WTC11 (cell line): ENCODE data around the gene SCNN1B. TPM values are rescaled to one million over a fixed set of nuclear protein-coding genes. Genes with fewer than 3 reads are reported as not detected.
A peak's percentile ranks its signal among the peaks of the same experiment; 100 is the strongest.

ENCODE experiments used
- ATAC-seq: fragments of 200-7000 bp; cut with Tn5 transposase; 2 replicates; pipeline ENCODE4 v1.10.0; 2021; ENCODE audit warnings: mild to moderate bottlenecking, moderate library complexity
- CTCF ChIA-PET: fragments of 300-600 bp; sonication (Branson Sonifier 250); formaldehyde crosslinking; loops from one replicate; lab custom pipeline; 2021; ENCODE audit warnings: antibody characterized with exemption; lab: Charles Lee
- POLR2A ChIA-PET: fragments of 350-600 bp; sonication (Branson Sonifier 250); formaldehyde crosslinking; loops from one replicate; lab custom pipeline; 2021; ENCODE audit warnings: antibody characterized with exemption; lab: Charles Lee
- DNase-seq: peaks from one replicate; pipeline ENCODE4 v3.0.0; 2021; ENCODE audit warnings: low spot score
- H3K27ac Mint-ChIP-seq: 2 replicates; pipeline ENCODE4 v1.8.0; 2021; ENCODE audit warnings: mixed read lengths
- H3K27me3 Mint-ChIP-seq: 2 replicates; pipeline ENCODE4 v1.8.0; 2021; ENCODE audit warnings: low read depth, mild to moderate bottlenecking, moderate library complexity, mixed read lengths
- H3K36me3 Mint-ChIP-seq: 2 replicates; pipeline ENCODE4 v1.8.0; 2021; ENCODE audit warnings: mixed read lengths
- H3K4me1 Mint-ChIP-seq: 2 replicates; pipeline ENCODE4 v1.8.0; 2022; ENCODE audit warnings: mixed read lengths
- H3K4me3 Mint-ChIP-seq: 2 replicates; pipeline ENCODE4 v1.8.0; 2021; ENCODE audit warnings: mild to moderate bottlenecking, moderate library complexity, mixed read lengths
- H3K9me3 Mint-ChIP-seq: 2 replicates; pipeline ENCODE4 v1.8.0; 2021; ENCODE audit warnings: mixed read lengths
- CREM ChIP-seq: sonication (generic); formaldehyde crosslinking; IDR thresholded peaks from 2 replicates; pipeline ENCODE4 v1.8.1; 2022; ENCODE audit warnings: mild to moderate bottlenecking, missing genetic modification reagents, moderate library complexity
- FOXK1 ChIP-seq: sonication (generic); formaldehyde crosslinking; IDR thresholded peaks from 2 replicates; pipeline ENCODE4 v1.8.0; 2022; ENCODE audit warnings: mild to moderate bottlenecking, moderate library complexity, missing genetic modification reagents
- GTF2I ChIP-seq: fragments of 250-450 bp; sonication (Bioruptor Pico); conservative IDR thresholded peaks from 2 replicates; pipeline ENCODE4 v1.4.0; 2021; ENCODE audit warnings: mild to moderate bottlenecking
- JUN ChIP-seq: sonication (generic); formaldehyde crosslinking; IDR thresholded peaks from 2 replicates; pipeline ENCODE4 v1.8.0; 2023; ENCODE audit warnings: mild to moderate bottlenecking, missing genetic modification reagents
- PRDM15 ChIP-seq: sonication (generic); formaldehyde crosslinking; IDR thresholded peaks from 2 replicates; pipeline ENCODE4 v1.8.0; 2022; ENCODE audit warnings: missing genetic modification reagents
- TEAD4 ChIP-seq: sonication (generic); formaldehyde crosslinking; IDR thresholded peaks from 2 replicates; pipeline ENCODE4 v1.8.0; 2022; ENCODE audit warnings: mild to moderate bottlenecking, missing genetic modification reagents
- ZNF423 ChIP-seq: fragments of 250-450 bp; sonication (Bioruptor Pico); IDR thresholded peaks from 2 replicates; pipeline ENCODE4 v2.1.2; 2022; ENCODE audit warnings: mild to moderate bottlenecking, moderate library complexity
- total RNA-seq: library from RNA; stranded (reverse); gene quantifications from 3 replicates; pipeline ENCODE4 v1.2.3, GENCODE V29; 2021
- TF ChIP-seq, protein P1 (sequence below): sonication (generic); formaldehyde crosslinking; conservative IDR thresholded peaks from 2 replicates; pipeline ENCODE4 v1.8.1; 2023; ENCODE audit warnings: mild to moderate bottlenecking, low read depth, missing genetic modification reagents, moderate library complexity
- TF ChIP-seq, protein P2 (sequence below): sonication (generic); formaldehyde crosslinking; IDR thresholded peaks from 2 replicates; pipeline ENCODE4 v1.8.1; 2022; ENCODE audit warnings: low read depth, missing genetic modification reagents, borderline replicate concordance
- TF ChIP-seq, protein P3 (sequence below): sonication (generic); formaldehyde crosslinking; IDR thresholded peaks from 2 replicates; pipeline ENCODE4 v1.8.1; 2023; ENCODE audit warnings: mild to moderate bottlenecking, moderate library complexity, missing genetic modification reagents
- TF ChIP-seq, protein P4 (sequence below): sonication (generic); formaldehyde crosslinking; IDR thresholded peaks from 2 replicates; pipeline ENCODE4 v1.8.0; 2022; ENCODE audit warnings: mild to moderate bottlenecking, missing genetic modification reagents
- TF ChIP-seq, protein P5 (sequence below): sonication (generic); formaldehyde crosslinking; IDR thresholded peaks from 2 replicates; pipeline ENCODE4 v1.8.1; 2023; ENCODE audit warnings: mild to moderate bottlenecking, missing genetic modification reagents, moderate library complexity

The SCNN1B gene
- total RNA-seq, 1 experiment from 2014 or later, result 4.8 TPM

DNA sequence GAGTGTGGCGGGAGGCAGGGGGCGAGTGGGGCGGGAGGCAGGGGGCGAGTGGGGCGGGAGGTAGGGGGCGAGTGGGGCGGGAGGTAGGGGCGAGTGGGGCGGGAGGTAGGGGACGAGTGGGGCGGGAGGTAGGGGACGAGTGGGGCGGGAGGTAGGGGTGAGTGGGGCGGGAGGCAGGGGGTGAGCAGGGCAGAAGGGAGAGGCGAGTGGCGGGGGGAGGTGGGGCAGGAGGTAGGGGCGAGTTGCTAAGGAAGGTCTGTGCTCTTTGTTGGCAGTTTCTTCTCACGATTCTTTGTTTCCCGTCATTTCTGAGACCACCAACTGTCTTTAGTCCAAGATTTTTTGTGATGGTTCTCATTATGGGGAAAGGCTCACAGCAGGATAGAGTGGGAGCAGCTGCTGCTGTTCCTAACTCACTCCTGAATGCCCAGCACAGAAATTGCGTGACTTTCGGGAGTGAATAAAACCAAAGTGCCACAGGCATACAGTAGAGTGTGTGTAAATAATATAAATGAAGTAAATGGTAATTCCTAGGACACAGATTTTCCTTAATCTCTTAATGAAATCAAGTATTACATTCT lies 106.2 kb downstream of the SCNN1B start (continued):
- no peak for TF ChIP-seq TEAD4
- TF ChIP-seq, protein P1, sequence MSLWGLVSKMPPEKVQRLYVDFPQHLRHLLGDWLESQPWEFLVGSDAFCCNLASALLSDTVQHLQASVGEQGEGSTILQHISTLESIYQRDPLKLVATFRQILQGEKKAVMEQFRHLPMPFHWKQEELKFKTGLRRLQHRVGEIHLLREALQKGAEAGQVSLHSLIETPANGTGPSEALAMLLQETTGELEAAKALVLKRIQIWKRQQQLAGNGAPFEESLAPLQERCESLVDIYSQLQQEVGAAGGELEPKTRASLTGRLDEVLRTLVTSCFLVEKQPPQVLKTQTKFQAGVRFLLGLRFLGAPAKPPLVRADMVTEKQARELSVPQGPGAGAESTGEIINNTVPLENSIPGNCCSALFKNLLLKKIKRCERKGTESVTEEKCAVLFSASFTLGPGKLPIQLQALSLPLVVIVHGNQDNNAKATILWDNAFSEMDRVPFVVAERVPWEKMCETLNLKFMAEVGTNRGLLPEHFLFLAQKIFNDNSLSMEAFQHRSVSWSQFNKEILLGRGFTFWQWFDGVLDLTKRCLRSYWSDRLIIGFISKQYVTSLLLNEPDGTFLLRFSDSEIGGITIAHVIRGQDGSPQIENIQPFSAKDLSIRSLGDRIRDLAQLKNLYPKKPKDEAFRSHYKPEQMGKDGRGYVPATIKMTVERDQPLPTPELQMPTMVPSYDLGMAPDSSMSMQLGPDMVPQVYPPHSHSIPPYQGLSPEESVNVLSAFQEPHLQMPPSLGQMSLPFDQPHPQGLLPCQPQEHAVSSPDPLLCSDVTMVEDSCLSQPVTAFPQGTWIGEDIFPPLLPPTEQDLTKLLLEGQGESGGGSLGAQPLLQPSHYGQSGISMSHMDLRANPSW (CRISPR knock-in tag), result no peak
- TF ChIP-seq, all 79 proteins: peak for 0

DNA sequence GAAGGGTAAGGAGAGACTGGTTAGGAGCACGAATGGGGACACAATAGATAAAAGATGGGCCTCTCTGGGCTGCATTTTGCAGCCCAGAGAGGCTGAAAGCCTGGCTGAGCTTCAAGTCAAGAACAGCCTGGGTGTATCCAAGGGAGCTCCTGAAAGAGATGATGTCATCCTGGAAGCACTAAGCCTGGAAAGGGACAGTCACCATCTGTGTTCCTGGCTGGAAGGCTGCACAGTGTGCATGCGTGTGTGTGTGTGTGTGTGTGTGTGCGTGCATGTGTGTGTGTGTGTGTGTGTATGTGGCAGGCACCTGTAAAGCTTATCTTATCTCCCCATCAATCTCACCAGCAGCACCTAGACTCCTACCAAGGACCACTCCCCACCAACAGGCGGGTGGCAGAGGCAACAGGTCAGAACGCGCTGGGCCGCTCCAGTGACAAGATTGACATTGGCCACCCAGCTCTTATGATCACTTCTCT lies 106.8 kb downstream of the SCNN1B start:
- H3K4me3 Mint-ChIP-seq, result no peak overlapping the region
- H3K9me3 Mint-ChIP-seq, result no peaks in the 10 kb centered on the region
- peaks cover 29% of the 10 kb centered on the region for H3K36me3 Mint-ChIP-seq
- peak overlapping the region; percentile 80 for H3K27ac Mint-ChIP-seq
- ATAC-seq, result peak; percentile 67
- no peaks in the 10 kb centered on the region for H3K27me3 Mint-ChIP-seq
- no peak for DNase-seq
- ChIA-PET POLR2A (interaction anchor here (0.5 to 1.5 kb wide), 3 partner anchors 10 to 286 kb away, joined by 3 to 10 read pairs (median 4); no protein-coding TSS in a partner anchor), CTCF (interaction anchor here (1.0 to 3.4 kb wide), 3 partner anchors 10 to 510 kb away, joined by 4 to 29 read pairs (median 18); no protein-coding TSS in a partner anchor)
- peaks cover 19% of the 10 kb centered on the region for H3K4me1 Mint-ChIP-seq
- no peak for TF ChIP-seq ZNF423 (CRISPR knock-in tag)
- TF ChIP-seq, protein P2, sequence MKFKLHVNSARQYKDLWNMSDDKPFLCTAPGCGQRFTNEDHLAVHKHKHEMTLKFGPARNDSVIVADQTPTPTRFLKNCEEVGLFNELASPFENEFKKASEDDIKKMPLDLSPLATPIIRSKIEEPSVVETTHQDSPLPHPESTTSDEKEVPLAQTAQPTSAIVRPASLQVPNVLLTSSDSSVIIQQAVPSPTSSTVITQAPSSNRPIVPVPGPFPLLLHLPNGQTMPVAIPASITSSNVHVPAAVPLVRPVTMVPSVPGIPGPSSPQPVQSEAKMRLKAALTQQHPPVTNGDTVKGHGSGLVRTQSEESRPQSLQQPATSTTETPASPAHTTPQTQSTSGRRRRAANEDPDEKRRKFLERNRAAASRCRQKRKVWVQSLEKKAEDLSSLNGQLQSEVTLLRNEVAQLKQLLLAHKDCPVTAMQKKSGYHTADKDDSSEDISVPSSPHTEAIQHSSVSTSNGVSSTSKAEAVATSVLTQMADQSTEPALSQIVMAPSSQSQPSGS (CRISPR knock-in tag), result no peak

- no peak for TF ChIP-seq JUN (CRISPR knock-in tag)
- 0 out of 2 replicates have a peak, but pooled peaks have one; percentile 51 for TF ChIP-seq PRDM15
- Mint-ChIP-seq H3K4me3 (no peak overlapping the region), H3K9me3 (no peaks in the 10 kb centered on the region), H3K27me3 (no peaks in the 10 kb centered on the region), H3K27ac (peak overlapping the region; percentile 80), H3K4me1 (peaks cover 19% of the 10 kb centered on the region), H3K36me3 (peaks cover 31% of the 10 kb centered on the region)
- DNase-seq (no peak), ATAC-seq (peak; percentile 23)
- POLR2A ChIA-PET, result interaction anchor here (1.5 kb wide), 1 partner anchor 10 kb away, joined by 4 read pairs; no protein-coding TSS in a partner anchor
- CTCF ChIA-PET, result interaction anchor here (1.0 to 3.4 kb wide), 3 partner anchors 10 to 510 kb away, joined by 4 to 29 read pairs (median 18); no protein-coding TSS in a partner anchor
Measured at GRCh38 chr16:23409522-23409921, 107.4 kb downstream of the SCNN1B start.

GRCh38 chr16:23410176-23410575 lies 108.1 kb downstream of the SCNN1B start:
- Mint-ChIP-seq H3K36me3 (peaks cover 30% of the 10 kb centered on the region), H3K4me1 (peaks cover 19% of the 10 kb centered on the region), H3K4me3 (no peak overlapping the region), H3K27me3 (no peaks in the 10 kb centered on the region), H3K9me3 (no peaks in the 10 kb centered on the region), H3K27ac (peak overlapping the region; percentile 24)
- TF ChIP-seq FOXK1 (CRISPR knock-in tag) (no peak), GTF2I (no peak), CREM (CRISPR knock-in tag) (no peak)
- TF ChIP-seq, protein P3, sequence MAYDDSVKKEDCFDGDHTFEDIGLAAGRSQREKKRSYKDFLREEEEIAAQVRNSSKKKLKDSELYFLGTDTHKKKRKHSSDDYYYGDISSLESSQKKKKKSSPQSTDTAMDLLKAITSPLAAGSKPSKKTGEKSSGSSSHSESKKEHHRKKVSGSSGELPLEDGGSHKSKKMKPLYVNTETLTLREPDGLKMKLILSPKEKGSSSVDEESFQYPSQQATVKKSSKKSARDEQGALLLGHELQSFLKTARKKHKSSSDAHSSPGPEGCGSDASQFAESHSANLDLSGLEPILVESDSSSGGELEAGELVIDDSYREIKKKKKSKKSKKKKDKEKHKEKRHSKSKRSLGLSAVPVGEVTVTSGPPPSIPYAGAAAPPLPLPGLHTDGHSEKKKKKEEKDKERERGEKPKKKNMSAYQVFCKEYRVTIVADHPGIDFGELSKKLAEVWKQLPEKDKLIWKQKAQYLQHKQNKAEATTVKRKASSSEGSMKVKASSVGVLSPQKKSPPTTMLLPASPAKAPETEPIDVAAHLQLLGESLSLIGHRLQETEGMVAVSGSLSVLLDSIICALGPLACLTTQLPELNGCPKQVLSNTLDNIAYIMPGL (CRISPR knock-in tag), result no peak
- TF ChIP-seq, protein P4, sequence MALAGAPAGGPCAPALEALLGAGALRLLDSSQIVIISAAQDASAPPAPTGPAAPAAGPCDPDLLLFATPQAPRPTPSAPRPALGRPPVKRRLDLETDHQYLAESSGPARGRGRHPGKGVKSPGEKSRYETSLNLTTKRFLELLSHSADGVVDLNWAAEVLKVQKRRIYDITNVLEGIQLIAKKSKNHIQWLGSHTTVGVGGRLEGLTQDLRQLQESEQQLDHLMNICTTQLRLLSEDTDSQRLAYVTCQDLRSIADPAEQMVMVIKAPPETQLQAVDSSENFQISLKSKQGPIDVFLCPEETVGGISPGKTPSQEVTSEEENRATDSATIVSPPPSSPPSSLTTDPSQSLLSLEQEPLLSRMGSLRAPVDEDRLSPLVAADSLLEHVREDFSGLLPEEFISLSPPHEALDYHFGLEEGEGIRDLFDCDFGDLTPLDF, result no peak
- TF ChIP-seq, protein P5, sequence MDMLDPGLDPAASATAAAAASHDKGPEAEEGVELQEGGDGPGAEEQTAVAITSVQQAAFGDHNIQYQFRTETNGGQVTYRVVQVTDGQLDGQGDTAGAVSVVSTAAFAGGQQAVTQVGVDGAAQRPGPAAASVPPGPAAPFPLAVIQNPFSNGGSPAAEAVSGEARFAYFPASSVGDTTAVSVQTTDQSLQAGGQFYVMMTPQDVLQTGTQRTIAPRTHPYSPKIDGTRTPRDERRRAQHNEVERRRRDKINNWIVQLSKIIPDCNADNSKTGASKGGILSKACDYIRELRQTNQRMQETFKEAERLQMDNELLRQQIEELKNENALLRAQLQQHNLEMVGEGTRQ (CRISPR knock-in tag), result no peak
- DNase-seq (no peak), ATAC-seq (peak; percentile 55)
- POLR2A ChIA-PET, result no interaction called here
- CTCF ChIA-PET, result interaction anchor here (2.8 to 3.4 kb wide), 2 partner anchors 11 to 25 kb away, joined by 18 to 29 read pairs; no protein-coding TSS in a partner anchor
